A549 treated with ZK216348 at 1 μM for 4 hours (cell line): ENCODE measurements around the gene FAM216B. TPM values are rescaled to one million over a fixed set of nuclear protein-coding genes. Genes with fewer than 3 reads are reported as not detected.

Experiments
- total RNA-seq: library from RNA; stranded (reverse); fragments of 200-300 nt; extraction: Qiagen RNA extraction; gene quantifications from 5 replicates; pipeline ENCODE4 v1.2.3, GENCODE V29; 2022; ENCODE audit warnings: low read depth

The FAM216B gene
- not detected in 5 replicates for total RNA-seq

GRCh38 chr13:42781352-42781751, at the start of gene FAM216B:
FAM216B (plus strand) TSS chr13:42781584; CDS start chr13:42784068, 2,484 bp downstream.

Other genes starting within 250 kb of the FAM216B start
- not detected in 5 replicates for gene TNFSF11, start 207.4 kb upstream of the FAM216B start, total RNA-seq
- 0.15 to 0.31 TPM (median 0.24 TPM) in 4 of 5 replicates, not detected in the other for gene EPSTI1, start 210.7 kb downstream of the FAM216B start, total RNA-seq
- 0.03 to 0.20 TPM (median 0.11 TPM) in 5 replicates for gene DNAJC15, start 242.0 kb downstream of the FAM216B start, total RNA-seq